Measurements from ENCODE around the gene SUPT5H. TPM values are rescaled to one million over a fixed set of nuclear protein-coding genes. Genes with fewer than 3 reads are reported as not detected.
"Not testable (repeated sequence)": the region's sequence is repeated elsewhere in the genome, so short reads cannot be mapped to it uniquely, and the experiment has no call there.

SUPT5H gene
- total RNA-seq, 2 experiments from 2014 or later = 127 to 141 TPM

- no peak for DNase-seq
- intact Hi-C loops (cut with micrococcal nuclease) = loop anchor here (10.0 kb wide), 1 partner anchor 59 kb away; the partner anchor contains the start of gene EID2B
- no peaks in the 10 kb centered on the region for H3K9me3 Mint-ChIP-seq
- TF ChIP-seq CTCF (IDR thresholded peaks at IDR 0.05) = no peak
- peaks cover 27% of the 10 kb centered on the region for H3K4me1 Mint-ChIP-seq (ENCODE audit: low read depth)
- peaks cover 40% of the 10 kb centered on the region for H3K36me3 Mint-ChIP-seq (ENCODE audit: low read depth)
- H3K4me3 Mint-ChIP-seq = no peak overlapping the region
- no peaks in the 10 kb centered on the region for H3K27me3 Mint-ChIP-seq
- no peak overlapping the region for H3K27ac Mint-ChIP-seq
- ChIA-PET CTCF (interaction anchor here (1.4 to 5.2 kb wide), 4 partner anchors 13 to 57 kb away, joined by 4 to 52 read pairs (median 8); partner anchors contain the start of gene EID2B), POLR2A (interaction anchor here (0.6 to 1.3 kb wide), 4 partner anchors 19 to 44 kb away, joined by 3 to 5 read pairs (median 4); partner anchors contain the start of genes RPS16 and SUPT5H)
- ATAC-seq = no peak
Measured at GRCh38 chr19:39475748-39476147, 30.4 kb downstream of the SUPT5H start.

- Mint-ChIP-seq H3K4me1 (ENCODE audit: low read depth) (peaks cover 26% of the 10 kb centered on the region), H3K27ac (peak overlapping the region; percentile 93), H3K4me3 (peak overlapping the region; percentile 97), H3K36me3 (ENCODE audit: low read depth) (peaks cover 36% of the 10 kb centered on the region)
- CTCF ChIA-PET, ATAC-seq, H3K27me3 Mint-ChIP-seq, H3K9me3 Mint-ChIP-seq, DNase-seq: not testable (repeated sequence)
- intact Hi-C loops (cut with micrococcal nuclease) = loop anchor here (10.0 kb wide), 1 partner anchor 55 kb away; the partner anchor contains the start of gene EID2B
- POLR2A ChIA-PET = interaction anchor here (3.0 kb wide), 1 partner anchor 32 kb away, joined by 7 read pairs; no protein-coding TSS in a partner anchor
Measured at GRCh38 chr19:39479319-39479801, 34.0 kb downstream of the SUPT5H start.

- ChIA-PET CTCF (interaction anchor here (0.9 to 1.7 kb wide), 3 partner anchors 23 to 52 kb away, joined by 4 to 5 read pairs (median 4); partner anchors contain the start of gene EID2B), POLR2A (interaction anchor here (0.9 to 3.0 kb wide), 4 partner anchors 31 to 75 kb away, joined by 3 to 7 read pairs (median 3); partner anchors contain the start of genes RPS16 and SUPT5H)
- intact Hi-C loops (cut with micrococcal nuclease) = loop anchor here (10.0 kb wide), 1 partner anchor 55 kb away; the partner anchor contains the start of gene EID2B
- Mint-ChIP-seq H3K4me3 (peak overlapping the region; percentile 97), H3K36me3 (ENCODE audit: low read depth) (peaks cover 33% of the 10 kb centered on the region), H3K4me1 (ENCODE audit: low read depth) (peaks cover 28% of the 10 kb centered on the region), H3K9me3 (no peaks in the 10 kb centered on the region), H3K27me3 (no peaks in the 10 kb centered on the region), H3K27ac (peak overlapping the region; percentile 93)
- TF ChIP-seq CTCF (IDR thresholded peaks at IDR 0.05) = no peak
- no peak for ATAC-seq
- DNase-seq = no peak
Measured at GRCh38 chr19:39479916-39480315, 34.5 kb downstream of the SUPT5H start.

- ATAC-seq (peak; percentile 97), DNase-seq (peak; percentile 99)
- peak within 1 kb of the TSS; percentile 97 for H3K4me3 Mint-ChIP-seq
- H3K36me3 Mint-ChIP-seq (ENCODE audit: low read depth) = peaks cover 31% of the 10 kb centered on the region
- no peaks in the 10 kb centered on the region for H3K27me3 Mint-ChIP-seq
- peaks cover 28% of the 10 kb centered on the region for H3K4me1 Mint-ChIP-seq (ENCODE audit: low read depth)
- POLR2A ChIA-PET = interaction anchor here (0.9 to 3.0 kb wide), 9 partner anchors 9 to 76 kb away, joined by 3 to 7 read pairs (median 3); partner anchors contain the start of genes DLL3, RPS16 and SUPT5H
- no peak for TF ChIP-seq CTCF (IDR thresholded peaks at IDR 0.05)
- no peaks in the 10 kb centered on the region for H3K9me3 Mint-ChIP-seq
- CTCF ChIA-PET = interaction anchor here (0.9 to 1.7 kb wide), 4 partner anchors 18 to 52 kb away, joined by 4 to 7 read pairs (median 4); partner anchors contain the start of genes DLL3 and EID2B
- intact Hi-C loops (cut with micrococcal nuclease) = no loop called here
- H3K27ac Mint-ChIP-seq = peak within 1 kb of the TSS; percentile 93
Measured at GRCh38 chr19:39480337-39481228, 35.2 kb downstream of the SUPT5H start, which contains the start of gene TIMM50. Gene TIMM50 (plus strand): TSS chr19:39480838. CDS start chr19:39480854, 16 bp downstream.

GRCh38 chr19:39481229-39481545 is 35.8 kb downstream of the SUPT5H start:
- DNase-seq (no peak), ATAC-seq (no peak)
- ChIA-PET POLR2A (interaction anchor here (1.0 to 3.0 kb wide), 8 partner anchors 9 to 77 kb away, joined by 3 to 7 read pairs (median 4); partner anchors contain the start of genes DLL3 and RPS16), CTCF (interaction anchor here (1.6 to 1.7 kb wide), 2 partner anchors 17 to 21 kb away, joined by 4 to 7 read pairs; partner anchors contain the start of gene DLL3)
- peak overlapping the region; percentile 93 for H3K27ac Mint-ChIP-seq
- H3K4me3 Mint-ChIP-seq = peak overlapping the region; percentile 97
- H3K4me1 Mint-ChIP-seq (ENCODE audit: low read depth) = peaks cover 28% of the 10 kb centered on the region
- no peak for TF ChIP-seq CTCF (IDR thresholded peaks at IDR 0.05)
- intact Hi-C loops (cut with micrococcal nuclease) = no loop called here
- no peaks in the 10 kb centered on the region for H3K9me3 Mint-ChIP-seq
- H3K36me3 Mint-ChIP-seq (ENCODE audit: low read depth) = peaks cover 26% of the 10 kb centered on the region
- no peaks in the 10 kb centered on the region for H3K27me3 Mint-ChIP-seq

Measured in activated CD8-positive, alpha-beta T cell treated with anti-CD3 and anti-CD28 coated beads for 36 hours (primary cell).